HepG2 (cell line): ENCODE data around the gene ARHGEF7. TPM values are rescaled to one million over a fixed set of nuclear protein-coding genes. Genes with fewer than 3 reads are reported as not detected.

ENCODE experiments used
- ATAC-seq: fragments of 200-7000 bp; cut with Tn5 transposase; 3 replicates; pipeline ENCODE4 v1.9.1; 2020; ENCODE audit warnings: mild to moderate bottlenecking, moderate library complexity
- BruUV-seq: library from RNA; stranded (reverse); fragments of 400-500 nt; replicated peaks from 2 replicates; lab custom pipeline; 2021; lab: Mats Ljungman, UMichigan
- CTCF ChIA-PET: fragments of 300-600 bp; formaldehyde crosslinking; extraction: SDS; loops from one replicate; lab custom pipeline; 2021; ENCODE audit warnings: low total read pairs, inconsistent platforms, low intra/inter-chr PET ratio; lab: Yijun Ruan, JAX
- POLR2A ChIA-PET: fragments of 350-600 bp; sonication (Branson Sonifier 250); formaldehyde crosslinking; loops from one replicate; lab custom pipeline; 2020; ENCODE audit warnings: antibody characterized with exemption, inconsistent platforms; lab: Yijun Ruan, JAX
- DNase-seq: peaks from one replicate; pipeline ENCODE4 v3.0.0-alpha.2; 2015; ENCODE audit warnings: low spot score
- FAIRE-seq: peaks from 3 replicates; lab custom pipeline; 2011; peaks lifted over from hg19 to GRCh38; lab: Jason Lieb, UNC
- H2AFZ ChIP-seq: one replicate; pipeline ENCODE4 v1.6.1; 2011; ENCODE audit warnings: low read length, inconsistent platforms
- H3K27ac ChIP-seq: fragments of 300-600 bp; 3 replicates; pipeline ENCODE4 v1.8.0; 2011; ENCODE audit warnings: mixed run types, mild to moderate bottlenecking, mixed read lengths, low read length, inconsistent platforms; ENCODE audit not compliant: insufficient read depth; ENCODE audit errors: extremely low read length
- H3K27me3 ChIP-seq, 2 experiments: fragments of 200-600 bp in 1 of 2; 2 replicates in 1 of 2; 3 replicates in 1 of 2; pipeline versions ENCODE4 v1.6.0 to v1.8.0; 2011; ENCODE audit warnings: low read length in 2 of 2, mild to moderate bottlenecking in 2 of 2, moderate library complexity in 2 of 2, inconsistent platforms in 1 of 2; ENCODE audit not compliant: insufficient read depth in 2 of 2, control insufficient read depth in 1 of 2
- H3K36me3 ChIP-seq, 2 experiments: fragments of 200-600 bp in 1 of 2; replicated peaks in 1 of 2; 2 replicates in 1 of 2; 3 replicates in 1 of 2; pipeline versions ENCODE4 v1.5.1 to v1.8.0; 2011; ENCODE audit warnings: low read length in 2 of 2, inconsistent platforms in 1 of 2; ENCODE audit not compliant: insufficient read depth in 2 of 2, control insufficient read depth in 1 of 2
- H3K4me1 ChIP-seq: 2 replicates; pipeline ENCODE4 v1.5.1; 2012; ENCODE audit warnings: low read length, inconsistent platforms; ENCODE audit not compliant: insufficient read depth
- H3K4me2 ChIP-seq: 2 replicates; pipeline ENCODE4 v1.6.0; 2011; ENCODE audit warnings: low read depth, low read length, inconsistent platforms
- H3K4me3 ChIP-seq, 3 experiments: fragments of 200-600 bp in 1 of 3; sonication (generic), shearing (Covaris generic) in 1 of 3; replicated peaks in 1 of 3; 2 replicates each; pipeline ENCODE4 v1.5.1; 2011 to 2016; ENCODE audit warnings: low read length in 3 of 3, inconsistent platforms in 2 of 3, low read depth in 2 of 3, mild to moderate bottlenecking in 2 of 3, control low read depth in 1 of 3, mixed read lengths in 1 of 3; ENCODE audit not compliant: insufficient read depth in 1 of 3
- H3K79me2 ChIP-seq: one replicate; pipeline ENCODE4 v1.6.1; 2011; ENCODE audit warnings: low read length, inconsistent platforms; ENCODE audit not compliant: insufficient read depth
- H3K9ac ChIP-seq: 2 replicates; pipeline ENCODE4 v1.6.0; 2011; ENCODE audit warnings: mild to moderate bottlenecking, low read depth, low read length, inconsistent platforms; ENCODE audit not compliant: insufficient read depth
- H3K9me3 ChIP-seq: 2 replicates; pipeline ENCODE4 v1.5.1; 2012; ENCODE audit warnings: mild to moderate bottlenecking, low read length
- H4K20me1 ChIP-seq: 2 replicates; pipeline ENCODE4 v1.6.0; 2011; ENCODE audit warnings: inconsistent platforms, mild to moderate bottlenecking, low read length, moderate library complexity; ENCODE audit not compliant: insufficient read depth
- ARID2 ChIP-seq: sonication (generic); formaldehyde crosslinking; IDR thresholded peaks from 2 replicates; pipeline ENCODE4 v1.8.1; 2022; ENCODE audit warnings: mild to moderate bottlenecking, missing genetic modification reagents, borderline replicate concordance
- ELF4 ChIP-seq: sonication (generic); formaldehyde crosslinking; IDR thresholded peaks from 2 replicates; pipeline ENCODE4 v1.5.0; 2020; ENCODE audit warnings: missing genetic modification reagents, mild to moderate bottlenecking, moderate library complexity, borderline replicate concordance
- MIXL1 ChIP-seq: IDR thresholded peaks from 2 replicates; pipeline ENCODE4 v1.6.1; 2016
- NFKBIZ ChIP-seq: IDR thresholded peaks from 2 replicates; pipeline ENCODE4 v1.6.1; 2018; ENCODE audit warnings: missing genetic modification reagents, missing compliant biosample characterization
- PHF5A ChIP-seq: IDR thresholded peaks from one replicate; pipeline ENCODE4 v1.6.1; 2018; ENCODE audit warnings: low read depth, missing genetic modification reagents; ENCODE audit not compliant: unreplicated experiment
- RERE ChIP-seq: IDR thresholded peaks from 2 replicates; pipeline ENCODE4 v1.6.1; 2016; ENCODE audit warnings: low read depth, missing genetic modification reagents, missing compliant biosample characterization
- SIN3A ChIP-seq: IDR thresholded peaks from 2 replicates; pipeline ENCODE4 v1.6.1; 2011; ENCODE audit warnings: low read depth, mild to moderate bottlenecking, control low read depth, low read length, borderline replicate concordance
- ZIK1 ChIP-seq: sonication (generic); formaldehyde crosslinking; IDR thresholded peaks from 2 replicates; pipeline ENCODE4 v1.5.0; 2020; ENCODE audit warnings: mild to moderate bottlenecking, low read depth, missing genetic modification reagents, borderline replicate concordance
- ZNF30 ChIP-seq: sonication (generic); formaldehyde crosslinking; IDR thresholded peaks from 2 replicates; pipeline ENCODE4 v1.5.0; 2020; ENCODE audit warnings: mild to moderate bottlenecking, missing genetic modification reagents
- ZNF512B ChIP-seq: sonication (generic); formaldehyde crosslinking; IDR thresholded peaks from 2 replicates; pipeline ENCODE4 v1.5.1; 2020; ENCODE audit warnings: missing genetic modification reagents, mild to moderate bottlenecking, borderline replicate concordance
- ZNF660 ChIP-seq: sonication (generic); formaldehyde crosslinking; IDR thresholded peaks from 2 replicates; pipeline ENCODE4 v1.5.1; 2020; ENCODE audit warnings: mild to moderate bottlenecking, low read depth, missing genetic modification reagents, borderline replicate concordance
- ZNF670 ChIP-seq: sonication (generic); formaldehyde crosslinking; IDR thresholded peaks from 2 replicates; pipeline ENCODE4 v1.8.0; 2022; ENCODE audit warnings: mild to moderate bottlenecking, missing genetic modification reagents, borderline replicate concordance
- ZSCAN5A ChIP-seq: sonication (generic); formaldehyde crosslinking; IDR thresholded peaks from 2 replicates; pipeline ENCODE4 v1.8.0; 2022; ENCODE audit warnings: mild to moderate bottlenecking, missing genetic modification reagents, borderline replicate concordance
- WGBS: methylation state at CpG from one replicate; pipeline ENCODE4 v1.1.6; 2017; ENCODE audit warnings: low lambda C conversion rate; 5-methylcytosine and 5-hydroxymethylcytosine counted together
- in situ Hi-C: cut with HindIII; loops from 2 replicates; pipeline ENCODE4 v1.10.0; 2017; ENCODE audit warnings: low pct_unique_long_range_greater_than_20kb; ENCODE audit not compliant: extremely low pct_ligation_motif_present
- intact Hi-C: fragments of 100-400 bp; cut with micrococcal nuclease; formaldehyde crosslinking; loops from one replicate; pipeline ENCODE4 v1.10.0; 2022; ENCODE audit not compliant: unreplicated experiment
- polyA plus RNA-seq, 8 experiments: library from polyadenylated mRNA; depleted of rRNA in 3 of 8; stranded (reverse) in 7 of 8; unstranded in 1 of 8; fragments of >200 nt; fragmentation: Illumina TruSeq in 4 of 8; extraction: Trizol in 4 of 8; gene quantifications; 2 replicates each; pipeline versions ENCODE4 v1.2.1 to v1.2.3, GENCODE V29; 2011 to 2016; ENCODE audit warnings: low read depth in 4 of 8, missing spikeins in 1 of 8, mixed read lengths in 1 of 8; ENCODE audit not compliant: insufficient read depth in 1 of 8
- total RNA-seq, 5 experiments: library from RNA; depleted of rRNA; stranded (reverse); fragments of >200 nt; fragmentation: Illumina TruSeq; extraction: Trizol; gene quantifications; 2 replicates each; pipeline ENCODE4 v1.2.3, GENCODE V29; 2016; ENCODE audit warnings: low read depth in 1 of 5

Gene ARHGEF7
- total and polyA plus RNA-seq, 2 of the 13 experiments (the other 11 are each of a cell fraction or from before 2014, with no cell fraction given), result 15.7 to 22.3 TPM

- Histone ChIP-seq H4K20me1 (no peaks in the 10 kb centered on the region), H3K27me3 (peaks cover 0 to 4% of the 10 kb centered on the region in 2 experiments; a peak in 2 of 5 replicates), H3K4me3 (peak overlapping the region; percentile 86 to 95 (median 93)), H3K79me2 (peaks cover 38% of the 10 kb centered on the region), H3K9ac (peak overlapping the region; percentile 93), H3K27ac (peak overlapping the region; percentile 96), H3K4me2 (peak overlapping the region; percentile 79), H3K36me3 (no peaks in the 10 kb centered on the region), H3K4me1 (peaks cover 31% of the 10 kb centered on the region), H3K9me3 (no peaks in the 10 kb centered on the region), H2AFZ (no peak overlapping the region)
- POLR2A ChIA-PET, result interaction anchor here (1.0 to 1.5 kb wide), 2 partner anchors 51 to 64 kb away, joined by 4 to 5 read pairs; no protein-coding TSS in a partner anchor
- intact Hi-C loops (loop anchor here (1.0 to 2.0 kb wide), 3 partner anchors 37 to 84 kb away; no protein-coding TSS in a partner anchor), in situ Hi-C loops (no loop called here)
- 0% methylated on average over 8 of the region's 11 CpGs for WGBS
- no TSS peak for BruUV-seq
- CTCF ChIA-PET, result no interaction called here
- DNase-seq (peak; percentile 61), ATAC-seq (peak; percentile 26), FAIRE-seq (no peak)
- TF ChIP-seq ZIK1 (no peak), ZNF512B (CRISPR knock-in tag) (no peak), PHF5A (CRISPR knock-in tag) (no peak), ZSCAN5A (CRISPR knock-in tag) (peak; percentile 73; the same call in 1 of the 2 replicates), ZNF660 (no peak), NFKBIZ (CRISPR knock-in tag) (no peak), ELF4 (CRISPR knock-in tag) (no peak), ARID2 (0 out of 2 replicates have a peak, but pooled peaks have one; percentile 38), ZNF30 (CRISPR knock-in tag) (no peak), RERE (no peak), ZNF670 (CRISPR knock-in tag) (no peak), MIXL1 (CRISPR knock-in tag) (no peak), SIN3A (no peak)
Measured at GRCh38 chr13:111152844-111153243, 37.7 kb downstream of the ARHGEF7 start.
